HepG2 (cell line): ENCODE results near the gene MYH10. TPM values are rescaled to one million over a fixed set of nuclear protein-coding genes. Genes with fewer than 3 reads are reported as not detected.
A peak's percentile ranks its signal among the peaks of the same experiment; 100 is the strongest.

Experiments used
- EEA1 ChIP-seq: sonication (generic); formaldehyde crosslinking; IDR thresholded peaks from 2 replicates; pipeline ENCODE4 v1.5.1; 2020; ENCODE audit warnings: mild to moderate bottlenecking, missing genetic modification reagents, borderline replicate concordance
- FOXP1 ChIP-seq, 2 experiments: fragments of 450-650 bp in 1 of 2; IDR thresholded peaks; 2 replicates each; pipeline ENCODE4 v1.6.1; 2017 to 2018; ENCODE audit warnings: antibody characterized with exemption in 1 of 2
- MAX ChIP-seq: IDR thresholded peaks from 2 replicates; pipeline ENCODE4 v1.6.1; 2012; ENCODE audit warnings: inconsistent platforms
- MYNN ChIP-seq: sonication (generic); formaldehyde crosslinking; IDR thresholded peaks from 2 replicates; pipeline ENCODE4 v1.4.0; 2020; ENCODE audit warnings: mild to moderate bottlenecking, low read depth, missing genetic modification reagents
- RCOR2 ChIP-seq: IDR thresholded peaks from 2 replicates; pipeline ENCODE4 v1.6.1; 2016; ENCODE audit warnings: missing biosample characterization, missing genetic modification reagents
- RFXANK ChIP-seq: IDR thresholded peaks from 2 replicates; pipeline ENCODE4 v1.6.1; 2016
- ZBTB21 ChIP-seq: sonication (generic); formaldehyde crosslinking; IDR thresholded peaks from 2 replicates; pipeline ENCODE4 v1.4.0; 2020; ENCODE audit warnings: missing genetic modification reagents
- ZFP36L2 ChIP-seq: sonication (generic); formaldehyde crosslinking; IDR thresholded peaks from 2 replicates; pipeline ENCODE4 v1.4.0; 2020; ENCODE audit warnings: missing genetic modification reagents
- ZFP90 ChIP-seq: sonication (generic); formaldehyde crosslinking; IDR thresholded peaks from 2 replicates; pipeline ENCODE4 v1.8.0; 2022; ENCODE audit warnings: missing genetic modification reagents, mild to moderate bottlenecking, inconsistent platforms, borderline replicate concordance
- ZNF121 ChIP-seq: sonication (generic); formaldehyde crosslinking; IDR thresholded peaks from 2 replicates; pipeline ENCODE4 v1.5.0; 2020; ENCODE audit warnings: mild to moderate bottlenecking, missing genetic modification reagents
- ZNF577 ChIP-seq: sonication (generic); formaldehyde crosslinking; IDR thresholded peaks from 2 replicates; pipeline ENCODE4 v1.4.0; 2020; ENCODE audit warnings: mild to moderate bottlenecking, low read depth, missing genetic modification reagents, borderline replicate concordance
- ZNF709 ChIP-seq: sonication (generic); formaldehyde crosslinking; IDR thresholded peaks from 2 replicates; pipeline ENCODE4 v1.5.0; 2020; ENCODE audit warnings: mild to moderate bottlenecking, missing genetic modification reagents
- ZNF770 ChIP-seq: sonication (generic); formaldehyde crosslinking; IDR thresholded peaks from 2 replicates; pipeline ENCODE4 v1.5.0; 2020; ENCODE audit warnings: mild to moderate bottlenecking, missing genetic modification reagents
- polyA plus RNA-seq, 8 experiments: library from polyadenylated mRNA; depleted of rRNA in 3 of 8; stranded (reverse) in 7 of 8; unstranded in 1 of 8; fragments of >200 nt; fragmentation: Illumina TruSeq in 4 of 8; extraction: Trizol in 4 of 8; gene quantifications; 2 replicates each; pipeline versions ENCODE4 v1.2.1 to v1.2.3, GENCODE V29; 2011 to 2016; ENCODE audit warnings: low read depth in 4 of 8, missing spikeins in 1 of 8, mixed read lengths in 1 of 8; ENCODE audit not compliant: insufficient read depth in 1 of 8
- total RNA-seq, 5 experiments: library from RNA; depleted of rRNA; stranded (reverse); fragments of >200 nt; fragmentation: Illumina TruSeq; extraction: Trizol; gene quantifications; 2 replicates each; pipeline ENCODE4 v1.2.3, GENCODE V29; 2016; ENCODE audit warnings: low read depth in 1 of 5
- TF ChIP-seq, protein P1 (sequence below): sonication (generic); formaldehyde crosslinking; IDR thresholded peaks from 2 replicates; pipeline ENCODE4 v1.8.0; 2023; ENCODE audit warnings: mild to moderate bottlenecking, missing genetic modification reagents
- TF ChIP-seq, protein P2 (sequence below): sonication (generic); formaldehyde crosslinking; IDR thresholded peaks from 2 replicates; pipeline ENCODE4 v1.5.0; 2020; ENCODE audit warnings: mild to moderate bottlenecking, missing genetic modification reagents
- TF ChIP-seq, protein P3 (sequence below): sonication (generic); formaldehyde crosslinking; IDR thresholded peaks from 2 replicates; pipeline ENCODE4 v1.5.1; 2020; ENCODE audit warnings: mild to moderate bottlenecking, missing genetic modification reagents, borderline replicate concordance

Gene MYH10
- total and polyA plus RNA-seq, 2 of the 13 experiments (the other 11 are each of a cell fraction or from before 2014, with no cell fraction given) = 43.4 to 68.6 TPM

DNA sequence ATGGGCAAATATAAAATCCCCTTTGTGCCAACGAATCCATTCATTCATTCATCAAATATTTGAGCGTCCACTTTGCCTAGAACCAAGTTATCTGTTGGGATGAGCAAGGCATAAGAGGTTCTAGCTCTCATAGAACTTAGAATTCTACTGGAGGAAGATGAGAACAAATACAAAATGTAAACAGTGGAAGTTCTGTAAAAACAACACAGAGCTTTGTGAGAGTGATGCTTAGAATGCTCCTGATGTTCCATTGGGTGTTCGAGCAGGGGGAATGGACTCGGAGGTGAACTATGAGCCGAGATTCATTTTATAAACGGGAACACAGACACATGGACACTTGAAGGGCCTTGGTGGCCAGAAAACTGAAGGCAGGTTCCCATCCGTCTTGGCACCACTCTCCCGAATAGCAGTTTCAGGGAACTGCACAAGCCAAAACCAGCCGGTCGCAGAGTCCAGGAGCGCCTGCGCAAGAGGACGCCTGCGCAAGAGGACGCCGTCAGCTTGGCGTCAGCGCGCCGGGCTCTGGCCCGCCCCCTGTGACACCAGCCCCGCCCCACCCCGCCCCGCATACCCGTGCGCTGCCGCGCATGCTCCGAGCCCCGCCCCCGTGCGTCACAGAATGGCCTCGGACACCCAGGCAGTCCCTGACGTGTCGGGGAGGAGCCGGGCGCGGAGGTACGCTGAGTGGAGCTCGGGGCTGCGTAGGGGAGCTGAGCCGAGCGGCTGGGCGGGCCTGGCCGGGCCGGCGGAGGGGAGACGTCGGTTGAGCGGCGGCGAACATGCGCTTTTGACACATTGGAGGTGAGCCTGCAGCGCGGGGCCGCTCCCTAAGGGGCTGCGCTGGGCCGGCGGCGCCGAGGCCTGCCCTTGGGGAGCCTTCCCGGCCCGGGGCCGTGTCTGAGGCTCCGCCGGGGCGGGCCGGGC lies 195.0 kb downstream of the MYH10 start, which contains the start of gene NDEL1 (continued):
- TF ChIP-seq ZFP90 (0 out of 2 replicates have a peak, but pooled peaks have one; percentile 83), ZNF577 (no peak), EEA1 (no peak; the same call in 1 of the 2 replicates), ZNF770 (no peak), MYNN (CRISPR knock-in tag) (no peak), ZFP36L2 (no peak), ZNF709 (CRISPR knock-in tag) (0 out of 2 replicates have a peak, but pooled peaks have one; percentile 35), FOXP1 (IDR thresholded peaks at IDR 0.05) (no peak), FOXP1 (CRISPR knock-in tag; IDR thresholded peaks at IDR 0.05) (no peak), RCOR2 (CRISPR knock-in tag) (no peak), RFXANK (CRISPR knock-in tag) (no peak), ZNF121 (CRISPR knock-in tag) (no peak), MAX (peak; percentile 66; the same call in 1 of the 2 replicates), ZBTB21 (CRISPR knock-in tag) (peak; percentile 39; the same call in 1 of the 2 replicates)
- TF ChIP-seq, protein P1, sequence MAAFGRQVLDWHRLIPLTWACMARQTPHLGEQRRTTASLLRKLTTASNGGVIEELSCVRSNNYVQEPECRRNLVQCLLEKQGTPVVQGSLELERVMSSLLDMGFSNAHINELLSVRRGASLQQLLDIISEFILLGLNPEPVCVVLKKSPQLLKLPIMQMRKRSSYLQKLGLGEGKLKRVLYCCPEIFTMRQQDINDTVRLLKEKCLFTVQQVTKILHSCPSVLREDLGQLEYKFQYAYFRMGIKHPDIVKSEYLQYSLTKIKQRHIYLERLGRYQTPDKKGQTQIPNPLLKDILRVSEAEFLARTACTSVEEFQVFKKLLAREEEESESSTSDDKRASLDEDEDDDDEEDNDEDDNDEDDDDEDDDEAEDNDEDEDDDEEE (CRISPR knock-in tag) = no peak; the same call in 1 of the 2 replicates
- TF ChIP-seq, protein P2, sequence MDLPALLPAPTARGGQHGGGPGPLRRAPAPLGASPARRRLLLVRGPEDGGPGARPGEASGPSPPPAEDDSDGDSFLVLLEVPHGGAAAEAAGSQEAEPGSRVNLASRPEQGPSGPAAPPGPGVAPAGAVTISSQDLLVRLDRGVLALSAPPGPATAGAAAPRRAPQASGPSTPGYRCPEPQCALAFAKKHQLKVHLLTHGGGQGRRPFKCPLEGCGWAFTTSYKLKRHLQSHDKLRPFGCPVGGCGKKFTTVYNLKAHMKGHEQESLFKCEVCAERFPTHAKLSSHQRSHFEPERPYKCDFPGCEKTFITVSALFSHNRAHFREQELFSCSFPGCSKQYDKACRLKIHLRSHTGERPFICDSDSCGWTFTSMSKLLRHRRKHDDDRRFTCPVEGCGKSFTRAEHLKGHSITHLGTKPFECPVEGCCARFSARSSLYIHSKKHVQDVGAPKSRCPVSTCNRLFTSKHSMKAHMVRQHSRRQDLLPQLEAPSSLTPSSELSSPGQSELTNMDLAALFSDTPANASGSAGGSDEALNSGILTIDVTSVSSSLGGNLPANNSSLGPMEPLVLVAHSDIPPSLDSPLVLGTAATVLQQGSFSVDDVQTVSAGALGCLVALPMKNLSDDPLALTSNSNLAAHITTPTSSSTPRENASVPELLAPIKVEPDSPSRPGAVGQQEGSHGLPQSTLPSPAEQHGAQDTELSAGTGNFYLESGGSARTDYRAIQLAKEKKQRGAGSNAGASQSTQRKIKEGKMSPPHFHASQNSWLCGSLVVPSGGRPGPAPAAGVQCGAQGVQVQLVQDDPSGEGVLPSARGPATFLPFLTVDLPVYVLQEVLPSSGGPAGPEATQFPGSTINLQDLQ (CRISPR knock-in tag) = no peak
- TF ChIP-seq, protein P3, sequence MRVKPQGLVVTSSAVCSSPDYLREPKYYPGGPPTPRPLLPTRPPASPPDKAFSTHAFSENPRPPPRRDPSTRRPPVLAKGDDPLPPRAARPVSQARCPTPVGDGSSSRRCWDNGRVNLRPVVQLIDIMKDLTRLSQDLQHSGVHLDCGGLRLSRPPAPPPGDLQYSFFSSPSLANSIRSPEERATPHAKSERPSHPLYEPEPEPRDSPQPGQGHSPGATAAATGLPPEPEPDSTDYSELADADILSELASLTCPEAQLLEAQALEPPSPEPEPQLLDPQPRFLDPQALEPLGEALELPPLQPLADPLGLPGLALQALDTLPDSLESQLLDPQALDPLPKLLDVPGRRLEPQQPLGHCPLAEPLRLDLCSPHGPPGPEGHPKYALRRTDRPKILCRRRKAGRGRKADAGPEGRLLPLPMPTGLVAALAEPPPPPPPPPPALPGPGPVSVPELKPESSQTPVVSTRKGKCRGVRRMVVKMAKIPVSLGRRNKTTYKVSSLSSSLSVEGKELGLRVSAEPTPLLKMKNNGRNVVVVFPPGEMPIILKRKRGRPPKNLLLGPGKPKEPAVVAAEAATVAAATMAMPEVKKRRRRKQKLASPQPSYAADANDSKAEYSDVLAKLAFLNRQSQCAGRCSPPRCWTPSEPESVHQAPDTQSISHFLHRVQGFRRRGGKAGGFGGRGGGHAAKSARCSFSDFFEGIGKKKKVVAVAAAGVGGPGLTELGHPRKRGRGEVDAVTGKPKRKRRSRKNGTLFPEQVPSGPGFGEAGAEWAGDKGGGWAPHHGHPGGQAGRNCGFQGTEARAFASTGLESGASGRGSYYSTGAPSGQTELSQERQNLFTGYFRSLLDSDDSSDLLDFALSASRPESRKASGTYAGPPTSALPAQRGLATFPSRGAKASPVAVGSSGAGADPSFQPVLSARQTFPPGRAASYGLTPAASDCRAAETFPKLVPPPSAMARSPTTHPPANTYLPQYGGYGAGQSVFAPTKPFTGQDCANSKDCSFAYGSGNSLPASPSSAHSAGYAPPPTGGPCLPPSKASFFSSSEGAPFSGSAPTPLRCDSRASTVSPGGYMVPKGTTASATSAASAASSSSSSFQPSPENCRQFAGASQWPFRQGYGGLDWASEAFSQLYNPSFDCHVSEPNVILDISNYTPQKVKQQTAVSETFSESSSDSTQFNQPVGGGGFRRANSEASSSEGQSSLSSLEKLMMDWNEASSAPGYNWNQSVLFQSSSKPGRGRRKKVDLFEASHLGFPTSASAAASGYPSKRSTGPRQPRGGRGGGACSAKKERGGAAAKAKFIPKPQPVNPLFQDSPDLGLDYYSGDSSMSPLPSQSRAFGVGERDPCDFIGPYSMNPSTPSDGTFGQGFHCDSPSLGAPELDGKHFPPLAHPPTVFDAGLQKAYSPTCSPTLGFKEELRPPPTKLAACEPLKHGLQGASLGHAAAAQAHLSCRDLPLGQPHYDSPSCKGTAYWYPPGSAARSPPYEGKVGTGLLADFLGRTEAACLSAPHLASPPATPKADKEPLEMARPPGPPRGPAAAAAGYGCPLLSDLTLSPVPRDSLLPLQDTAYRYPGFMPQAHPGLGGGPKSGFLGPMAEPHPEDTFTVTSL (CRISPR knock-in tag) = no peak
